ENCODE data around the gene OTOGL.

OTOGL gene

DNA sequence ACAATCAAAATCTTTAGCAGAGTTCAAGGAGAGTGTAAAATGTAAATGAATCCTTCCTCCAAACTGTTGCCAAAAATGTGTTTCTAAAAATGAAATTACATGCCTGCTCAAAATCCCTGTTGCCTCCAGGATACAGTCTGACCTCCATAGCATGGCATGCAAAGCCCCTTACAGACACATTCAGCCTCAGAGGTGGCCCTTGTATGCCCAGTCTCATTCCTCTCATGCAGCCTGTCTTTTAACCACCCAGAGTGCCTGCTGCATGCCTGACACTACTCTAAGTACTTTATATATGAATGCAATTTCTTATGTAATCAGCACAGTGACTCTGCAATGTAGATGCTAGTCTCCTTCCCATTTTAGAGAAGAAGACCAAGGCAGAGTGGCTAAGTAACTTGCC lies 320.3 kb downstream of the OTOGL start:
- DNase-seq, result no peak
- no peak overlapping the region for H3K4me3 ChIP-seq (ENCODE audit: low read depth, low read length)

DNA sequence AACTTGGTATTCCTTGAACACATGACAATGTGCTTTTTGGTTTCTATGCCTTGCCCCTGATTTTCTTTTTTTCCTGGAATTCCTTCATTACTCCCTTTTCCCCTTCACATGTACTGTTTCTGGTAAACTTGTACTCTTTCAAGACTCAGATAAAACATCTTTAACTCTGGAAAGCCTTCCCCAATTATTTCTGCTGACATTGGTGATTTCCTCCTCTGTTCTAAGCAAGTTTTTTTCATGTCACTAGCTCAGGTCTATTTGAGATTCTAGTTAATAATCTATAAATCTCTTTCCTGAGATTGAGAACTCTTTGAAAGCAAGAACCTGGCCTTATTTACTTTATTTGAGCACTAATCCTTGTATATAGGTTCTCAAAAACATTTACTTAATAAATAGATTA lies 320.7 kb downstream of the OTOGL start:
- Histone ChIP-seq H3K4me3 (ENCODE audit: low read depth, low read length) (no peak overlapping the region), H3K4me1 (no peaks in the 10 kb centered on the region), H3K9me3 (no peaks in the 10 kb centered on the region), H3K36me3 (no peaks in the 10 kb centered on the region), H3K27me3 (no peaks in the 10 kb centered on the region)
- TF ChIP-seq, protein P1, sequence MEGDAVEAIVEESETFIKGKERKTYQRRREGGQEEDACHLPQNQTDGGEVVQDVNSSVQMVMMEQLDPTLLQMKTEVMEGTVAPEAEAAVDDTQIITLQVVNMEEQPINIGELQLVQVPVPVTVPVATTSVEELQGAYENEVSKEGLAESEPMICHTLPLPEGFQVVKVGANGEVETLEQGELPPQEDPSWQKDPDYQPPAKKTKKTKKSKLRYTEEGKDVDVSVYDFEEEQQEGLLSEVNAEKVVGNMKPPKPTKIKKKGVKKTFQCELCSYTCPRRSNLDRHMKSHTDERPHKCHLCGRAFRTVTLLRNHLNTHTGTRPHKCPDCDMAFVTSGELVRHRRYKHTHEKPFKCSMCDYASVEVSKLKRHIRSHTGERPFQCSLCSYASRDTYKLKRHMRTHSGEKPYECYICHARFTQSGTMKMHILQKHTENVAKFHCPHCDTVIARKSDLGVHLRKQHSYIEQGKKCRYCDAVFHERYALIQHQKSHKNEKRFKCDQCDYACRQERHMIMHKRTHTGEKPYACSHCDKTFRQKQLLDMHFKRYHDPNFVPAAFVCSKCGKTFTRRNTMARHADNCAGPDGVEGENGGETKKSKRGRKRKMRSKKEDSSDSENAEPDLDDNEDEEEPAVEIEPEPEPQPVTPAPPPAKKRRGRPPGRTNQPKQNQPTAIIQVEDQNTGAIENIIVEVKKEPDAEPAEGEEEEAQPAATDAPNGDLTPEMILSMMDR (IDR thresholded peaks at IDR 0.05; ENCODE audit: low read depth, low read length), result no peak
- DNase-seq, result no peak

More for the DNA sequence above, 320.3 kb downstream of the OTOGL start:
- no peaks in the 10 kb centered on the region for H3K27me3 ChIP-seq
- H3K9me3 ChIP-seq, result no peaks in the 10 kb centered on the region
- TF ChIP-seq, protein P1 (IDR thresholded peaks at IDR 0.05; ENCODE audit: low read depth, low read length), result no peak
- H3K36me3 ChIP-seq, result no peaks in the 10 kb centered on the region
- H3K4me1 ChIP-seq, result no peaks in the 10 kb centered on the region

DNA sequence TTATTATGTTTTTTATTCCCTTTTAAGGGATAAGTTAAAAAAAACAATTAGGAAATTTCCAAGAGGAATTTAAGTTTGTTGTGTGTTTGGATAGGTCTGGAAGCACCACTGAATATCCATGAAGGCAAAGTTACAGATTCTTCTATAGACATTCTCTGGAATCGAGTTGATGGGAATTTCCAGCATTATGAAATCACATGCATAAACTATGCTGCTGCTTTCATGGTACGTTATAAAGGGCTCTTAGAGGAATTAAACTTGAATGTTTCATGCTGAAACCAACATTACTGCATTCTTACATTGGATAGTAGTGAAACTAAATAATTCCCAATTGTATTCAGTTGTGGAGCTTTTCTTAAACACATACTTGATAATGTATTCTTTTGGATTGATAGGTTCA lies 323.2 kb downstream of the OTOGL start:
- no peak for DNase-seq
- TF ChIP-seq, protein P1 (IDR thresholded peaks at IDR 0.05; ENCODE audit: low read depth, low read length), result no peak

More for the DNA sequence above, 323.2 kb downstream of the OTOGL start:
- Histone ChIP-seq H3K4me1 (no peaks in the 10 kb centered on the region), H3K4me3 (ENCODE audit: low read depth, low read length) (no peak overlapping the region), H3K9me3 (no peaks in the 10 kb centered on the region), H3K36me3 (no peaks in the 10 kb centered on the region), H3K27me3 (no peaks in the 10 kb centered on the region)
